GM18861 (cell line): ENCODE measurements around the gene ERC1.

ENCODE experiments used
- ATAC-seq: cut with Tn5 transposase; IDR thresholded peaks from one replicate; pipeline ENCODE4 v1.9.1; 2021; ENCODE audit not compliant: unreplicated experiment

The ERC1 gene

GRCh38 chr12:1467710-1468109 is 476.7 kb downstream of the ERC1 start:
- ATAC-seq, result no peak

- ATAC-seq, result no peak
Observed at GRCh38 chr12:1469070-1469469, 478.0 kb downstream of the ERC1 start.

GRCh38 chr12:1470051-1470450 is 479.0 kb downstream of the ERC1 start:
- no peak for ATAC-seq

- no peak for ATAC-seq
Observed at GRCh38 chr12:1471224-1471623, 480.2 kb downstream of the ERC1 start.

- ATAC-seq, result no peak
Observed at GRCh38 chr12:1473418-1473817, 482.4 kb downstream of the ERC1 start.

GRCh38 chr12:1474041-1474573 is 483.1 kb downstream of the ERC1 start:
- no peak for ATAC-seq

- no peak for ATAC-seq
Observed at GRCh38 chr12:1474574-1475153, 483.6 kb downstream of the ERC1 start.

GRCh38 chr12:1479645-1480044 is 488.6 kb downstream of the ERC1 start:
- ATAC-seq, result no peak

- ATAC-seq, result no peak
Observed at GRCh38 chr12:1481326-1481725, 490.3 kb downstream of the ERC1 start.

- ATAC-seq, result no peak
Observed at GRCh38 chr12:1481906-1482305, 490.9 kb downstream of the ERC1 start.

GRCh38 chr12:1488908-1489381 is 497.9 kb downstream of the ERC1 start:
- no peak for ATAC-seq

- no peak for ATAC-seq
Observed at GRCh38 chr12:1491983-1492697, 501.1 kb downstream of the ERC1 start.

- ATAC-seq, result no peak
Observed at GRCh38 chr12:1493781-1494565, 502.9 kb downstream of the ERC1 start.

GRCh38 chr12:1494856-1495255 is 503.8 kb downstream of the ERC1 start:
- ATAC-seq, result no peak

- no peak for ATAC-seq
Observed at GRCh38 chr12:1496162-1496900, 505.3 kb downstream of the ERC1 start.

- no peak for ATAC-seq
Observed at GRCh38 chr12:1497161-1497560, 506.1 kb downstream of the ERC1 start.

GRCh38 chr12:1498199-1498740 is 507.2 kb downstream of the ERC1 start:
- ATAC-seq, result no peak

- no peak for ATAC-seq
Observed at GRCh38 chr12:1499351-1499750, 508.3 kb downstream of the ERC1 start.

GRCh38 chr12:1500095-1500801 is 509.2 kb downstream of the ERC1 start:
- ATAC-seq, result no peak

- ATAC-seq, result no peak
Observed at GRCh38 chr12:1501001-1501400, 510.0 kb downstream of the ERC1 start.
